Neural cell (in vitro differentiated cells): Measurements from ENCODE around the gene ADAMTS17. TPM values are rescaled to one million over a fixed set of nuclear protein-coding genes. Genes with fewer than 3 reads are reported as not detected.

ENCODE experiments used
- H2AFZ ChIP-seq: fragments of 200-600, 300-800 bp; sonication (generic), shearing (Covaris generic); 2 replicates; pipeline ENCODE4 v1.6.0; 2014; ENCODE audit warnings: low read depth, mild to moderate bottlenecking, antibody characterized with exemption, low read length, moderate library complexity
- H3F3A ChIP-seq: fragments of 200-600 bp; shearing (Covaris generic); 2 replicates; pipeline ENCODE4 v1.6.1; 2016; ENCODE audit warnings: mild to moderate bottlenecking, moderate library complexity, mixed read lengths, antibody characterized with exemption, low read length; ENCODE audit not compliant: insufficient read depth, poor library complexity, severe bottlenecking
- H3K27ac ChIP-seq: fragments of 200-600, 300-800 bp; sonication (generic), shearing (Covaris generic); 2 replicates; pipeline ENCODE4 v1.5.1; 2014; ENCODE audit warnings: mild to moderate bottlenecking, low read length, moderate library complexity
- H3K27me3 ChIP-seq: fragments of 300-800, 200-600 bp; sonication (generic), shearing (Covaris generic); 2 replicates; pipeline ENCODE4 v1.6.0; 2014; ENCODE audit warnings: mild to moderate bottlenecking, low read depth, low read length, moderate library complexity; ENCODE audit not compliant: insufficient read depth
- H3K36me3 ChIP-seq: fragments of 300-800, 200-600 bp; sonication (generic), shearing (Covaris generic); 2 replicates; pipeline ENCODE4 v1.5.1; 2014; ENCODE audit warnings: mild to moderate bottlenecking, antibody characterized with exemption, low read length, moderate library complexity; ENCODE audit not compliant: insufficient read depth
- H3K4me2 ChIP-seq: fragments of 300-800, 200-600 bp; sonication (generic), shearing (Covaris generic); 2 replicates; pipeline ENCODE4 v1.6.0; 2014; ENCODE audit warnings: mild to moderate bottlenecking, low read length
- H3K4me3 ChIP-seq: fragments of 300-800, 200-600 bp; sonication (generic), shearing (Covaris generic); 2 replicates; pipeline ENCODE4 v1.5.1; 2014; ENCODE audit warnings: mild to moderate bottlenecking, low read length, moderate library complexity
- H3K79me2 ChIP-seq: fragments of 200-600 bp; shearing (Covaris generic); replicated peaks from 2 replicates; pipeline ENCODE4 v1.6.0; 2014; ENCODE audit warnings: mild to moderate bottlenecking, low read length, moderate library complexity; ENCODE audit not compliant: insufficient read depth
- H3K9ac ChIP-seq: fragments of 300-800, 200-600 bp; sonication (generic), shearing (Covaris generic); 2 replicates; pipeline ENCODE4 v1.6.1; 2016; ENCODE audit warnings: mild to moderate bottlenecking, low read length, mixed read lengths
- H3K9me2 ChIP-seq: fragments of 200-600 bp; shearing (Covaris generic); 2 replicates; pipeline ENCODE4 v1.6.1; 2016; ENCODE audit warnings: mild to moderate bottlenecking, low read length, mixed read lengths; ENCODE audit not compliant: insufficient read depth
- H3K9me3 ChIP-seq: fragments of 200-600, 300-800 bp; sonication (generic), shearing (Covaris generic); 2 replicates; pipeline ENCODE4 v1.6.1; 2016; ENCODE audit warnings: mild to moderate bottlenecking, mixed run types, low read length, moderate library complexity, mixed read lengths
- H4K20me1 ChIP-seq: fragments of 200-600 bp; shearing (Covaris generic); 2 replicates; pipeline ENCODE4 v1.6.1; 2016; ENCODE audit warnings: mild to moderate bottlenecking, mixed run types; ENCODE audit not compliant: insufficient read depth
- EP300 ChIP-seq: fragments of 450-650 bp; conservative IDR thresholded peaks from 2 replicates; pipeline ENCODE4 v1.6.1; 2014; ENCODE audit warnings: antibody characterized with exemption, mild to moderate bottlenecking, moderate library complexity; ENCODE audit not compliant: poor library complexity, severe bottlenecking
- EZH2 ChIP-seq: fragments of 200-600, 300-800 bp; shearing (Covaris generic), sonication (generic); IDR thresholded peaks from 2 replicates; pipeline ENCODE4 v1.6.1; 2014; ENCODE audit warnings: antibody characterized with exemption, low read length, borderline replicate concordance, mild to moderate bottlenecking; ENCODE audit not compliant: insufficient read depth, poor library complexity, severe bottlenecking
- MXI1 ChIP-seq: fragments of 450-650 bp; conservative IDR thresholded peaks from 2 replicates; pipeline ENCODE4 v1.6.1; 2014; ENCODE audit warnings: antibody characterized with exemption, mild to moderate bottlenecking; ENCODE audit not compliant: poor library complexity, severe bottlenecking
- POLR2AphosphoS5 ChIP-seq: IDR thresholded peaks from 2 replicates; pipeline ENCODE4 v1.6.1; 2012
- RAD21 ChIP-seq: fragments of 450-650 bp; conservative IDR thresholded peaks from 2 replicates; pipeline ENCODE4 v1.6.1; 2014; ENCODE audit warnings: antibody characterized with exemption, mild to moderate bottlenecking, moderate library complexity
- SMC3 ChIP-seq: fragments of 450-650 bp; conservative IDR thresholded peaks from 2 replicates; pipeline ENCODE4 v1.6.1; 2014; ENCODE audit warnings: antibody characterized with exemption, mild to moderate bottlenecking, moderate library complexity; ENCODE audit not compliant: poor library complexity
- TAF1 ChIP-seq: IDR thresholded peaks from 2 replicates; pipeline ENCODE4 v1.6.1; 2012; ENCODE audit warnings: low read depth
- polyA plus RNA-seq: library from polyadenylated mRNA; depleted of rRNA; stranded (reverse); fragments of >200 nt; gene quantifications from 2 replicates; pipeline ENCODE4 v1.2.3, GENCODE V29; 2014
- TF ChIP-seq, protein P1 (sequence below): IDR thresholded peaks from 2 replicates; pipeline ENCODE4 v1.6.1; 2012; ENCODE audit warnings: borderline replicate concordance
- TF ChIP-seq, protein P2 (sequence below): fragments of 450-650 bp; IDR thresholded peaks from 2 replicates; pipeline ENCODE4 v1.5.1; 2014; ENCODE audit warnings: antibody characterized with exemption, mild to moderate bottlenecking, moderate library complexity; ENCODE audit not compliant: poor library complexity, severe bottlenecking

Gene ADAMTS17
- polyA plus RNA-seq, 1 donor from 2014 or later, result 0.04 TPM

GRCh38 chr15:100193277-100193860 is 148.4 kb downstream of the ADAMTS17 start:
- H3K27ac ChIP-seq, result no peak overlapping the region
- no peaks in the 10 kb centered on the region for H3K36me3 ChIP-seq
- no peaks in the 10 kb centered on the region for H3F3A ChIP-seq
- H3K4me2 ChIP-seq, result no peak overlapping the region
- no peaks in the 10 kb centered on the region for H3K27me3 ChIP-seq
- no peaks in the 10 kb centered on the region for H3K79me2 ChIP-seq
- H3K9me3 ChIP-seq, result no peaks in the 10 kb centered on the region
- H3K4me3 ChIP-seq, result no peak overlapping the region
- no peaks in the 10 kb centered on the region for H4K20me1 ChIP-seq
- H2AFZ ChIP-seq, result no peak overlapping the region
- TF ChIP-seq SMC3 (no peak), EP300 (no peak), POLR2AphosphoS5 (no peak), TAF1 (no peak), MXI1 (no peak), RAD21 (no peak), EZH2 (no peak)
- TF ChIP-seq, protein P1, sequence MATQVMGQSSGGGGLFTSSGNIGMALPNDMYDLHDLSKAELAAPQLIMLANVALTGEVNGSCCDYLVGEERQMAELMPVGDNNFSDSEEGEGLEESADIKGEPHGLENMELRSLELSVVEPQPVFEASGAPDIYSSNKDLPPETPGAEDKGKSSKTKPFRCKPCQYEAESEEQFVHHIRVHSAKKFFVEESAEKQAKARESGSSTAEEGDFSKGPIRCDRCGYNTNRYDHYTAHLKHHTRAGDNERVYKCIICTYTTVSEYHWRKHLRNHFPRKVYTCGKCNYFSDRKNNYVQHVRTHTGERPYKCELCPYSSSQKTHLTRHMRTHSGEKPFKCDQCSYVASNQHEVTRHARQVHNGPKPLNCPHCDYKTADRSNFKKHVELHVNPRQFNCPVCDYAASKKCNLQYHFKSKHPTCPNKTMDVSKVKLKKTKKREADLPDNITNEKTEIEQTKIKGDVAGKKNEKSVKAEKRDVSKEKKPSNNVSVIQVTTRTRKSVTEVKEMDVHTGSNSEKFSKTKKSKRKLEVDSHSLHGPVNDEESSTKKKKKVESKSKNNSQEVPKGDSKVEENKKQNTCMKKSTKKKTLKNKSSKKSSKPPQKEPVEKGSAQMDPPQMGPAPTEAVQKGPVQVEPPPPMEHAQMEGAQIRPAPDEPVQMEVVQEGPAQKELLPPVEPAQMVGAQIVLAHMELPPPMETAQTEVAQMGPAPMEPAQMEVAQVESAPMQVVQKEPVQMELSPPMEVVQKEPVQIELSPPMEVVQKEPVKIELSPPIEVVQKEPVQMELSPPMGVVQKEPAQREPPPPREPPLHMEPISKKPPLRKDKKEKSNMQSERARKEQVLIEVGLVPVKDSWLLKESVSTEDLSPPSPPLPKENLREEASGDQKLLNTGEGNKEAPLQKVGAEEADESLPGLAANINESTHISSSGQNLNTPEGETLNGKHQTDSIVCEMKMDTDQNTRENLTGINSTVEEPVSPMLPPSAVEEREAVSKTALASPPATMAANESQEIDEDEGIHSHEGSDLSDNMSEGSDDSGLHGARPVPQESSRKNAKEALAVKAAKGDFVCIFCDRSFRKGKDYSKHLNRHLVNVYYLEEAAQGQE, result no peak
- TF ChIP-seq, protein P2, sequence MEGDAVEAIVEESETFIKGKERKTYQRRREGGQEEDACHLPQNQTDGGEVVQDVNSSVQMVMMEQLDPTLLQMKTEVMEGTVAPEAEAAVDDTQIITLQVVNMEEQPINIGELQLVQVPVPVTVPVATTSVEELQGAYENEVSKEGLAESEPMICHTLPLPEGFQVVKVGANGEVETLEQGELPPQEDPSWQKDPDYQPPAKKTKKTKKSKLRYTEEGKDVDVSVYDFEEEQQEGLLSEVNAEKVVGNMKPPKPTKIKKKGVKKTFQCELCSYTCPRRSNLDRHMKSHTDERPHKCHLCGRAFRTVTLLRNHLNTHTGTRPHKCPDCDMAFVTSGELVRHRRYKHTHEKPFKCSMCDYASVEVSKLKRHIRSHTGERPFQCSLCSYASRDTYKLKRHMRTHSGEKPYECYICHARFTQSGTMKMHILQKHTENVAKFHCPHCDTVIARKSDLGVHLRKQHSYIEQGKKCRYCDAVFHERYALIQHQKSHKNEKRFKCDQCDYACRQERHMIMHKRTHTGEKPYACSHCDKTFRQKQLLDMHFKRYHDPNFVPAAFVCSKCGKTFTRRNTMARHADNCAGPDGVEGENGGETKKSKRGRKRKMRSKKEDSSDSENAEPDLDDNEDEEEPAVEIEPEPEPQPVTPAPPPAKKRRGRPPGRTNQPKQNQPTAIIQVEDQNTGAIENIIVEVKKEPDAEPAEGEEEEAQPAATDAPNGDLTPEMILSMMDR, result no peak
- no peak overlapping the region for H3K9ac ChIP-seq
- H3K9me2 ChIP-seq, result no peaks in the 10 kb centered on the region

- Histone ChIP-seq H3K4me2 (no peak overlapping the region), H3K36me3 (no peaks in the 10 kb centered on the region), H3F3A (no peaks in the 10 kb centered on the region), H3K27me3 (no peaks in the 10 kb centered on the region), H3K9me3 (no peaks in the 10 kb centered on the region), H3K9ac (no peak overlapping the region), H2AFZ (no peak overlapping the region), H3K27ac (no peak overlapping the region), H3K9me2 (no peaks in the 10 kb centered on the region), H3K4me3 (no peak overlapping the region), H3K79me2 (no peaks in the 10 kb centered on the region), H4K20me1 (no peaks in the 10 kb centered on the region)
- no peak for TF ChIP-seq TAF1
- TF ChIP-seq SMC3, result no peak
- no peak for TF ChIP-seq EP300
- no peak for TF ChIP-seq POLR2AphosphoS5
- TF ChIP-seq MXI1, result no peak
These were observed 149.4 kb downstream of the ADAMTS17 start for GRCh38 chr15:100192097-100193080.
